ENCODE data around the gene PIK3C2B.
A peak's percentile ranks its signal among the peaks of the same experiment; 100 is the strongest.

The PIK3C2B gene

DNA sequence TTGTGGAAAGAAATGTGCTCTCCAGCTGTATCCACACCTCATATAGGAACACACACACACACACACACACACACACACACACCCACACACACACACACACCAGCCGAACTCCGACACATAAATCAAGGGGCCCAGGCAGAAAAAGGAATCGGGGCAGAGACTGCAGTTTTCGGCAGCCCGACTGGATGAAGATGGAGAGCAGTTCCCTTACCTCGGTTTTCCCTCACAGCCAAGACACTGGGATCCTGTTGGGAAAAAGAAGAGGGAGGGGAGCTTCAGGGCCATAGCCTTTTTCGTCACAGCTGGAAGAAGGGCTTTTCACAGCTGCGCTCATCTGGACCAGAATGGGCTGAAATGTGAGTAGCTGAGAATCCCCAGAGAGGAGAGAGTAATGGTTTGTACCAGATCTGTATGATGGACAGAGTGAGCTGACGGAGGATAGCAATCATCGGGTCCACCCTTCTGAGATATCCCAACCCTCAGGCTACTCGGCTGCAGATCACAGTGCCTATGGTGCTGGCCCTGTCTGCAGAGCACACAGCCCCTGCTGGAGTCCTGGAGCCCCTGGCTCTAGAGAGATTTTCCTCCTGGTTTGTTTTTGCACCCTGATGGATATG lies 37.7 kb downstream of the PIK3C2B start:
- DNase-seq: no peak

GRCh38 chr1:204455831-204456145 lies 38.8 kb downstream of the PIK3C2B start:
- DNase-seq: no peak

- peak in 1 of 14 donors; percentile 47 for DNase-seq
These were observed 39.4 kb downstream of the PIK3C2B start for GRCh38 chr1:204455063-204455830.

GRCh38 chr1:204454476-204454875 lies 40.1 kb downstream of the PIK3C2B start:
- no peak for DNase-seq

DNA sequence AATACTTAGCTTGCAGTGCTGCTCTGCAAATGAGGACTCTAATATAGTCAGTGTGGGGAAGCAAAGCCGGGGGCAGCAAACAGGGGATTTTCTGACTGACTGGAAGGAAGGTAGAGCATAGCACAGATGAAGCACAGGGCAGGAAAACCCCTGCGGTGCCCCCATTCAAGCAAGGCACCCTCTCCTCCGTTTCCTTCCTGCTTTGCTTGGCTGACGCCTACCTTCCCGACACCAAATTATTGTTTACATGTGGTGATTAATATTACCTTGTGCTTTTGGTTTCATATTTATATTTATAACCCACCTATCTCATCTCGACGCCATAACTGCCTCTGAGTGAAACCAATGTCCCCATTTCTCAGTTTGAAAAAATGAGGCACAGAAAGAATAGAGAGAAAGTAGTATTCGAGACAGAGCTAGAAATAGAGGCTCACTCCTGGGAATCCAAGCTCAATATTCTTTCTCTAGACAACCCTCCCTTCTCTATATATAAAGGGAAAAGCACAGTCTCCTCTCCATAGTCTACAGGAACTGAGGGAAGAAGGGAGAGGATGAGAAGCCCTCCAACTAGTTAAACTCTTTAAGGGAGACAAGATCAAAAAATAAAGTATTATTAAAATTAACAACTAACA lies 41.3 kb downstream of the PIK3C2B start:
- DNase-seq: no peak

DNA sequence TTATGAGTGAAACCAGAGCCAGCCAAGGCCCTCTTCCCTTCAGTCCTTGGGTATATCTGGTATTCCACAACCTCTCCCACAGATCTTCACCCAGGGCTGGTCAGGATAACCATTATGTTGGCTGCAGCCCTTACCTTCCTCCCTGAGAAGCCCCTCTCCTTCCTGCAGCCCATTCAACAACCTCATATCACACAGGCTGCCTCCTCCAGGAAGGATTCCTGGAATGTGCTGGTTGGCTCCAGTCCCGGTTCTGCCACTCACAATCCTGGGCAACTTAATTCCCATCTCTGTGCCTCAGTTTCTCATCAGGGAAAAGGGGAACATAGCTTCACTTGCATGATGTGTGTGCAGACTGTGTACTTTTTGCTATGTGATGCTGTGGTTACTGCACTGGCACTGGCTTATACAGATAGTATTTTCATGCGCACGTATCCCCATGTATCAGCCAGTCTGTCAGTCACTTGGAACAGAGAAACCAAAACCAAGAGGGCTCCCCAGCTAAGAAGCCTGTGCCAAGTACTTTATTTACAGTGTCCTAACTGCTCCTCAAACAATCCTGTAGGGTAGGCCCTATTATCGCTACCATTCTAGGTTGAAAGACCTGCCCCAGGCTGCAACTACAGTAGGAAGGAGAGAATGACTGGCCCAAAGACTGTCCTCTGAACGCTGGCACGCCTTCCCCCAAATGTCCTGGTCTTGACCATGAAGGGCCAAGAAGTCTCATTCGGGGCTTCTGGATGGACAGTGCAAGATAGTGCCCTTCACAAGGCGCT lies 43.1 kb downstream of the PIK3C2B start:
- no peak for DNase-seq

- DNase-seq: no peak
These were observed 43.9 kb downstream of the PIK3C2B start for GRCh38 chr1:204450461-204451257.

DNA sequence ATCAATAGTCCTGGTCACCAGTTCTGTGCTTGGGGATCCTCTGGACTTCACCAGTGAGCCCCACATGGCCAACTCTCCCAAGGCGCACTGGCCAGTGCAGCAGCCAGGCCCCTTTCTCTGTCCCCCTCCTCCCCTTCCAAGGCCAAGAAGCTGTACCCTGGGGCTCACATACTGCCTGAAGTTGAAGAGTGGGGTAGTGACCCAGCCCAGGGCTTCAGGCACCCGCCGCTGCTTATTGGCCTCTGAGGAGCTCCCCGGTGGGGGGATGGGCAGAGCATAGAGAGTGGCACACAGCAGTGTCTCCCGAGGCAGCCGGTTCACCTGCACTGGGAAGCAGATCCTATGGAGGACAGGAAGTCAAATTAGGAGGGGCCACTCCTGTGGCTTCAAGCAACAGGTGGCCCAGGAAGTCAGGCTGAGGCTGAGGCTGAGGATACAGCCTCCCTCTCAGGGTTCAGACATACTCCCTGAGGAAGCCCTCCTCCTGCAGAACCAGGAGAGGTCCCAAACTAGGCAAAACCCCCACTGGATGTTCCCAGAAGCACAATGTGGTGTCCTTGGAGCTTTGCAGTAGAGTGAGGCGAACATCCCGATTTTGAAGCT lies 44.8 kb downstream of the PIK3C2B start:
- no peak for DNase-seq

GRCh38 chr1:204448991-204449677 lies 45.5 kb downstream of the PIK3C2B start:
- DNase-seq: no peak

DNA sequence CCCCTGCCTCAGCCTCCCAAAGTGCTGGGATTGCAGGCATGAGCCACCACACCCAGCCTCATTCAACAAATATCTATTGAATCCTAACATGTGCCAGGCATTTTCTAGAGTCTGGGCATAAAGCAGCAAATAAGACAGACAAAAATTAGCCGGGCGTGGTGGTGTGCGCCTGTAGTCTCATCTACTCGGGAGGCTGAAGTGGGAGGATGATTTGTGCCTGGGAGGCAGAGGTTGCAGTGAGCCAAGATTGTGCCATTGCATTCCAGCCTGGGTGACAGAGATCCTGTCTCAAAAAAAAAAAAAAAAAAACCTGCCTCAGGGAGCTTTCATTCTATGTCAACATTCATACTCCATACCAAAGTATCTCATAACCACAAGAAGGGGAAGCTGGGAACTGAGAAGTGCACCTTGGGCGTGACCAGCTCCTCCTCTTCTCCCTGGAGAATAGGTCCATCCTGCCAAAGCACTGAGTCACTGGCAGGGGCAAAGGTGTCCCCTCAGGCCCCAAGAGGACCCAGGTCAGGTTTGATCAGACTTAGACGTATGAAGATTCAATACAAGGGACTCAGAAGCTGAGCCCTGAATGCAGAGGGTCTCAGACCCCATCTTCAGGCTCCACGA lies 46.2 kb downstream of the PIK3C2B start:
- DNase-seq: no peak

DNA sequence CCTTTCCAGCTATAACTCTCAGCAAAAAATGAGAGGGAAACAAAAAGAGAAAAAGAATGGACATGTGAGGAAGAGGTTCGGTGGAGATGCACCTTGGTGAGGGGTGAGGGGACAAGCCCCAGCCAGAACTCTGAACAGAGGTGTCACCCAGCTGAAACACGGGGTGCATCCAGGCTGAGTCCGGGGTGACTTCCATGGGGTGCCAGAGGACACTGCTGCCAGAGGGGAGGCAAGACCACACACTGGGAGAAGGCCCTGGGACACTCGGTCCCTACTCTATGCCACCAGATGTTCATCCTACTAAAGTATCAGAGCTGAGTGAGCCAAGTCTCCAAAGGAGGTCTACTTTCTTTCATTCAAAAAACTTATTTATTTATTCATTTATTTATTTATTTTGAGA lies 46.9 kb downstream of the PIK3C2B start:
- no peak for DNase-seq

GRCh38 chr1:204447190-204447589 lies 47.4 kb downstream of the PIK3C2B start:
- no peak for DNase-seq

- peak in 10 of 14 donors; percentile 16 to 76 (median 56) for DNase-seq
These were observed 48.0 kb downstream of the PIK3C2B start for GRCh38 chr1:204446413-204447111.

DNA sequence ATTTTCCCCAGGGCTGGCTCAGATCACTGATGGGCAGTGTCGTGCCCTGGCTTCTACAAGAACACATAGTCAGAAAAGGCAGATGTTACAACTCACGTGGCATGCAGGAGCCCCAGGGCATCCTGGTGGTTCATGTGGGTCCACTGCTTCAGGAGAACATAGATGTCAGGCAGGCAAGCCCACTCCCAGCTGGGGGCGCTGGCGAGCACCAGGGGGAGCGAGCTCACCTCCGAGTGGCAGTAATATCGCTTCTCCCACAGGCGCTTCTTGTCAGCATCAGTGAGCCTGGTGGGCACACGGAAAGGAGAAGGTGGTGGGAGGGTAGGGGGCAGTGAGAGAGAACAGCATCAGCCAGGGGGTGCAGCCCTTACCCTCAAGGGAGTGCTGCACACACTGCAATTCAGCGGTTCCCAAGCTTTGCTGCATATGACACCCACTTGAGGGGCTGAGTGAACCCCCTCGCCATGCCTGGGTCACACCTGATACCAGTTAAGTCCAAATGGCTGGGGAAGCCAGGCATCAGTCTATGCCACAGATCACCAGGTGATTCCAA lies 48.7 kb downstream of the PIK3C2B start:
- peak in 2 of 14 donors; percentile 12 to 17 for DNase-seq
